GM23338 (cell line): ENCODE results near the gene ADGRF4. TPM values are rescaled to one million over a fixed set of nuclear protein-coding genes. Genes with fewer than 3 reads are reported as not detected.

Experiments used
- EZH2phosphoT487 ChIP-seq: fragments of 200-600 bp; sonication (generic); IDR thresholded peaks from one replicate; pipeline ENCODE4 v1.8.1; 2018; ENCODE audit warnings: antibody characterized with exemption; ENCODE audit not compliant: unreplicated experiment
- JUNB ChIP-seq: IDR thresholded peaks from one replicate; pipeline ENCODE4 v1.6.1; 2016; ENCODE audit warnings: antibody characterized with exemption; ENCODE audit not compliant: unreplicated experiment
- NANOG ChIP-seq: IDR thresholded peaks from 2 replicates; pipeline ENCODE4 v1.6.1; 2016; ENCODE audit warnings: antibody characterized with exemption, borderline replicate concordance
- STAT1 ChIP-seq: IDR thresholded peaks from one replicate; pipeline ENCODE4 v1.6.1; 2016; ENCODE audit warnings: antibody characterized with exemption; ENCODE audit not compliant: unreplicated experiment
- ZNF114 ChIP-seq: fragments of 250-450 bp; sonication (Bioruptor Pico); IDR thresholded peaks from 2 replicates; pipeline ENCODE4 v1.5.0; 2020; ENCODE audit warnings: mild to moderate bottlenecking, moderate library complexity
- polyA plus RNA-seq: library from polyadenylated mRNA; unstranded; fragments of >200 nt; fragmentation: Nextera tagmentation; extraction: Ambion mirVana; gene quantifications from 2 replicates; pipeline ENCODE4 v1.2.1, GENCODE V29; 2016
- total RNA-seq: library from RNA; depleted of rRNA; stranded (reverse); fragments of >200 nt; shearing (Covaris generic); gene quantifications from 2 replicates; pipeline ENCODE4 v1.2.3, GENCODE V29; 2014
- TF ChIP-seq, protein P1 (sequence below): IDR thresholded peaks from one replicate; pipeline ENCODE4 v1.6.1; 2018; ENCODE audit warnings: antibody characterized with exemption; ENCODE audit not compliant: unreplicated experiment
- TF ChIP-seq, protein P2 (sequence below): fragments of 250-450 bp; sonication (Bioruptor Pico); IDR thresholded peaks from 2 replicates; pipeline ENCODE4 v1.5.0; 2020; ENCODE audit warnings: mild to moderate bottlenecking, moderate library complexity

The ADGRF4 gene
- total and polyA plus RNA-seq, 2 experiments from 2014 or later: not detected

DNA sequence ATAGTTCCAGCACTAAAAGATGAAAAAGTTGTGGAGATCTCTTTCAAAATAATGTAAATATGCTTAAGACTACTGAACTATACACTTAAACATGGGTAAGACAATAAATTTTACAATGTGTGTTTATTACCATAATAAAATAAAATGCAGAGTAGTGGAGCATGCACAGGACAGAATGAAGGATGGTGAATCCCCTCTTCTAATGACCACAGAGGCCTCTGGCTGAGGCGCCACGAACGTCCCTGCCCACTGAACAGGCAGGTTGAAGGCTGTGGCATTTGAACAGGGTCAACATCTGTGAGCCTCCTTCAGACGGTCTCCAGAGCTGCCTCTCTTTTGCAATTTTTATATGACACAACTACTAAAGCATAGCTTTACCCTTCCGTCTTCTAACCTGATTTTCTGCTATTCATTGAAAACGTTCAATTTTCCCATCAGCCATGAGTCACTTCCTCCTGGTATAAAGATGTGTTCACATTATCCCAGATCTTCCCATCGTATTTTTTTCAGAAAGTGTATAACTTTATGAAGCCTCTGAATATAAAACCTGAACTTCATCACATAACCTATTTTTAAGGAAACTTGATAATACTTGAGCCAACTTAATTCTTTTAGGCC lies 37.8 kb downstream of the ADGRF4 start (continued):
- TF ChIP-seq, protein P1, sequence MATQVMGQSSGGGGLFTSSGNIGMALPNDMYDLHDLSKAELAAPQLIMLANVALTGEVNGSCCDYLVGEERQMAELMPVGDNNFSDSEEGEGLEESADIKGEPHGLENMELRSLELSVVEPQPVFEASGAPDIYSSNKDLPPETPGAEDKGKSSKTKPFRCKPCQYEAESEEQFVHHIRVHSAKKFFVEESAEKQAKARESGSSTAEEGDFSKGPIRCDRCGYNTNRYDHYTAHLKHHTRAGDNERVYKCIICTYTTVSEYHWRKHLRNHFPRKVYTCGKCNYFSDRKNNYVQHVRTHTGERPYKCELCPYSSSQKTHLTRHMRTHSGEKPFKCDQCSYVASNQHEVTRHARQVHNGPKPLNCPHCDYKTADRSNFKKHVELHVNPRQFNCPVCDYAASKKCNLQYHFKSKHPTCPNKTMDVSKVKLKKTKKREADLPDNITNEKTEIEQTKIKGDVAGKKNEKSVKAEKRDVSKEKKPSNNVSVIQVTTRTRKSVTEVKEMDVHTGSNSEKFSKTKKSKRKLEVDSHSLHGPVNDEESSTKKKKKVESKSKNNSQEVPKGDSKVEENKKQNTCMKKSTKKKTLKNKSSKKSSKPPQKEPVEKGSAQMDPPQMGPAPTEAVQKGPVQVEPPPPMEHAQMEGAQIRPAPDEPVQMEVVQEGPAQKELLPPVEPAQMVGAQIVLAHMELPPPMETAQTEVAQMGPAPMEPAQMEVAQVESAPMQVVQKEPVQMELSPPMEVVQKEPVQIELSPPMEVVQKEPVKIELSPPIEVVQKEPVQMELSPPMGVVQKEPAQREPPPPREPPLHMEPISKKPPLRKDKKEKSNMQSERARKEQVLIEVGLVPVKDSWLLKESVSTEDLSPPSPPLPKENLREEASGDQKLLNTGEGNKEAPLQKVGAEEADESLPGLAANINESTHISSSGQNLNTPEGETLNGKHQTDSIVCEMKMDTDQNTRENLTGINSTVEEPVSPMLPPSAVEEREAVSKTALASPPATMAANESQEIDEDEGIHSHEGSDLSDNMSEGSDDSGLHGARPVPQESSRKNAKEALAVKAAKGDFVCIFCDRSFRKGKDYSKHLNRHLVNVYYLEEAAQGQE: no peak
- TF ChIP-seq, protein P2, sequence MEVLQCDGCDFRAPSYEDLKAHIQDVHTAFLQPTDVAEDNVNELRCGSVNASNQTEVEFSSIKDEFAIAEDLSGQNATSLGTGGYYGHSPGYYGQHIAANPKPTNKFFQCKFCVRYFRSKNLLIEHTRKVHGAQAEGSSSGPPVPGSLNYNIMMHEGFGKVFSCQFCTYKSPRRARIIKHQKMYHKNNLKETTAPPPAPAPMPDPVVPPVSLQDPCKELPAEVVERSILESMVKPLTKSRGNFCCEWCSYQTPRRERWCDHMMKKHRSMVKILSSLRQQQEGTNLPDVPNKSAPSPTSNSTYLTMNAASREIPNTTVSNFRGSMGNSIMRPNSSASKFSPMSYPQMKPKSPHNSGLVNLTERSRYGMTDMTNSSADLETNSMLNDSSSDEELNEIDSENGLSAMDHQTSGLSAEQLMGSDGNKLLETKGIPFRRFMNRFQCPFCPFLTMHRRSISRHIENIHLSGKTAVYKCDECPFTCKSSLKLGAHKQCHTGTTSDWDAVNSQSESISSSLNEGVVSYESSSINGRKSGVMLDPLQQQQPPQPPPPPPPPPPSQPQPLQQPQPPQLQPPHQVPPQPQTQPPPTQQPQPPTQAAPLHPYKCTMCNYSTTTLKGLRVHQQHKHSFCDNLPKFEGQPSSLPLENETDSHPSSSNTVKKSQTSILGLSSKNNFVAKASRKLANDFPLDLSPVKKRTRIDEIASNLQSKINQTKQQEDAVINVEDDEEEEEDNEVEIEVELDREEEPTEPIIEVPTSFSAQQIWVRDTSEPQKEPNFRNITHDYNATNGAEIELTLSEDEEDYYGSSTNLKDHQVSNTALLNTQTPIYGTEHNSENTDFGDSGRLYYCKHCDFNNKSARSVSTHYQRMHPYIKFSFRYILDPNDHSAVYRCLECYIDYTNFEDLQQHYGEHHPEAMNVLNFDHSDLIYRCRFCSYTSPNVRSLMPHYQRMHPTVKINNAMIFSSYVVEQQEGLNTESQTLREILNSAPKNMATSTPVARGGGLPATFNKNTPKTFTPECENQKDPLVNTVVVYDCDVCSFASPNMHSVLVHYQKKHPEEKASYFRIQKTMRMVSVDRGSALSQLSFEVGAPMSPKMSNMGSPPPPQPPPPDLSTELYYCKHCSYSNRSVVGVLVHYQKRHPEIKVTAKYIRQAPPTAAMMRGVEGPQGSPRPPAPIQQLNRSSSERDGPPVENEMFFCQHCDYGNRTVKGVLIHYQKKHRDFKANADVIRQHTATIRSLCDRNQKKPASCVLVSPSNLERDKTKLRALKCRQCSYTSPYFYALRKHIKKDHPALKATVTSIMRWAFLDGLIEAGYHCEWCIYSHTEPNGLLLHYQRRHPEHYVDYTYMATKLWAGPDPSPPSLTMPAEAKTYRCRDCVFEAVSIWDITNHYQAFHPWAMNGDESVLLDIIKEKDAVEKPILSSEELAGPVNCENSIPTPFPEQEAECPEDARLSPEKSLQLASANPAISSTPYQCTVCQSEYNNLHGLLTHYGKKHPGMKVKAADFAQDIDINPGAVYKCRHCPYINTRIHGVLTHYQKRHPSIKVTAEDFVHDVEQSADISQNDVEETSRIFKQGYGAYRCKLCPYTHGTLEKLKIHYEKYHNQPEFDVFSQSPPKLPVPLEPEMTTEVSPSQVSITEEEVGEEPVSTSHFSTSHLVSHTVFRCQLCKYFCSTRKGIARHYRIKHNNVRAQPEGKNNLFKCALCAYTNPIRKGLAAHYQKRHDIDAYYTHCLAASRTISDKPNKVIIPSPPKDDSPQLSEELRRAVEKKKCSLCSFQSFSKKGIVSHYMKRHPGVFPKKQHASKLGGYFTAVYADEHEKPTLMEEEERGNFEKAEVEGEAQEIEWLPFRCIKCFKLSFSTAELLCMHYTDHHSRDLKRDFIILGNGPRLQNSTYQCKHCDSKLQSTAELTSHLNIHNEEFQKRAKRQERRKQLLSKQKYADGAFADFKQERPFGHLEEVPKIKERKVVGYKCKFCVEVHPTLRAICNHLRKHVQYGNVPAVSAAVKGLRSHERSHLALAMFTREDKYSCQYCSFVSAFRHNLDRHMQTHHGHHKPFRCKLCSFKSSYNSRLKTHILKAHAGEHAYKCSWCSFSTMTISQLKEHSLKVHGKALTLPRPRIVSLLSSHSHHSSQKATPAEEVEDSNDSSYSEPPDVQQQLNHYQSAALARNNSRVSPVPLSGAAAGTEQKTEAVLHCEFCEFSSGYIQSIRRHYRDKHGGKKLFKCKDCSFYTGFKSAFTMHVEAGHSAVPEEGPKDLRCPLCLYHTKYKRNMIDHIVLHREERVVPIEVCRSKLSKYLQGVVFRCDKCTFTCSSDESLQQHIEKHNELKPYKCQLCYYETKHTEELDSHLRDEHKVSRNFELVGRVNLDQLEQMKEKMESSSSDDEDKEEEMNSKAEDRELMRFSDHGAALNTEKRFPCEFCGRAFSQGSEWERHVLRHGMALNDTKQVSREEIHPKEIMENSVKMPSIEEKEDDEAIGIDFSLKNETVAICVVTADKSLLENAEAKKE (CRISPR knock-in tag): no peak
- TF ChIP-seq JUNB (no peak), EZH2phosphoT487 (no peak), STAT1 (no peak), ZNF114 (CRISPR knock-in tag) (no peak), NANOG (no peak)
